HepG2 (cell line): Measurements from ENCODE around the gene GNGT2. TPM values are rescaled to one million over a fixed set of nuclear protein-coding genes. Genes with fewer than 3 reads are reported as not detected.

ENCODE experiments used
- ATF7 ChIP-seq, 2 experiments: fragments of 450-650 bp in 1 of 2; sonication (generic) in 1 of 2; formaldehyde crosslinking in 1 of 2; IDR thresholded peaks; 2 replicates each; pipeline versions ENCODE4 v1.4.0 to v1.6.1; 2016 to 2020; ENCODE audit warnings: antibody characterized with exemption in 1 of 2, mild to moderate bottlenecking in 1 of 2, missing genetic modification reagents in 1 of 2
- FOXA3 ChIP-seq: IDR thresholded peaks from 2 replicates; pipeline ENCODE4 v1.6.1; 2016; ENCODE audit warnings: missing genetic modification reagents, missing compliant biosample characterization
- HIVEP1 ChIP-seq: sonication (generic); formaldehyde crosslinking; IDR thresholded peaks from 2 replicates; pipeline ENCODE4 v1.4.0; 2020; ENCODE audit warnings: mild to moderate bottlenecking, missing genetic modification reagents
- PRPF4 ChIP-seq: fragments of 200-400 bp; formaldehyde crosslinking; IDR thresholded peaks from 2 replicates; pipeline ENCODE4 v1.6.1; 2016; ENCODE audit warnings: low read length, low read depth; ENCODE audit not compliant: poor library complexity, severe bottlenecking
- RARG ChIP-seq: sonication (generic); formaldehyde crosslinking; IDR thresholded peaks from 2 replicates; pipeline ENCODE4 v1.4.0; 2020; ENCODE audit warnings: low read depth, mild to moderate bottlenecking, missing genetic modification reagents
- ZNF160 ChIP-seq: sonication (generic); formaldehyde crosslinking; IDR thresholded peaks from 2 replicates; pipeline ENCODE4 v1.8.0; 2022; ENCODE audit warnings: mild to moderate bottlenecking, inconsistent platforms, missing genetic modification reagents
- ZNF251 ChIP-seq: sonication (generic); formaldehyde crosslinking; IDR thresholded peaks from 2 replicates; pipeline ENCODE4 v1.9.0; 2021; ENCODE audit warnings: mild to moderate bottlenecking, missing genetic modification reagents
- ZNF264 ChIP-seq: sonication (generic); formaldehyde crosslinking; IDR thresholded peaks from 2 replicates; pipeline ENCODE4 v1.4.0; 2020; ENCODE audit warnings: missing genetic modification reagents
- ZNF605 ChIP-seq: sonication (generic); formaldehyde crosslinking; IDR thresholded peaks from 2 replicates; pipeline ENCODE4 v1.8.0; 2022; ENCODE audit warnings: mild to moderate bottlenecking, missing genetic modification reagents
- ZNF644 ChIP-seq: IDR thresholded peaks from 2 replicates; pipeline ENCODE4 v1.6.1; 2016; ENCODE audit warnings: low read depth
- ZNF678 ChIP-seq: sonication (generic); formaldehyde crosslinking; IDR thresholded peaks from 2 replicates; pipeline ENCODE4 v1.4.0; 2020; ENCODE audit warnings: mild to moderate bottlenecking, missing genetic modification reagents
- ZNF75D ChIP-seq: sonication (generic); formaldehyde crosslinking; IDR thresholded peaks from 2 replicates; pipeline ENCODE4 v1.8.1; 2023; ENCODE audit warnings: missing genetic modification reagents, mild to moderate bottlenecking, borderline replicate concordance
- ZSCAN20 ChIP-seq: sonication (generic); formaldehyde crosslinking; IDR thresholded peaks from 2 replicates; pipeline ENCODE4 v1.4.0; 2020; ENCODE audit warnings: missing genetic modification reagents, mild to moderate bottlenecking, borderline replicate concordance
- polyA plus RNA-seq, 8 experiments: library from polyadenylated mRNA; depleted of rRNA in 3 of 8; stranded (reverse) in 7 of 8; unstranded in 1 of 8; fragments of >200 nt; fragmentation: Illumina TruSeq in 4 of 8; extraction: Trizol in 4 of 8; gene quantifications; 2 replicates each; pipeline versions ENCODE4 v1.2.1 to v1.2.3, GENCODE V29; 2011 to 2016; ENCODE audit warnings: low read depth in 4 of 8, missing spikeins in 1 of 8, mixed read lengths in 1 of 8; ENCODE audit not compliant: insufficient read depth in 1 of 8
- total RNA-seq, 5 experiments: library from RNA; depleted of rRNA; stranded (reverse); fragments of >200 nt; fragmentation: Illumina TruSeq; extraction: Trizol; gene quantifications; 2 replicates each; pipeline ENCODE4 v1.2.3, GENCODE V29; 2016; ENCODE audit warnings: low read depth in 1 of 5
- TF ChIP-seq, protein P1 (sequence below): sonication (generic); formaldehyde crosslinking; IDR thresholded peaks from 2 replicates; pipeline ENCODE4 v1.4.0; 2020; ENCODE audit warnings: missing genetic modification reagents
- TF ChIP-seq, protein P2 (sequence below): sonication (generic); formaldehyde crosslinking; IDR thresholded peaks from 2 replicates; pipeline ENCODE4 v1.4.0; 2020; ENCODE audit warnings: missing genetic modification reagents, mild to moderate bottlenecking, borderline replicate concordance
- TF ChIP-seq, protein P3 (sequence below): sonication (generic); formaldehyde crosslinking; IDR thresholded peaks from 2 replicates; pipeline ENCODE4 v1.8.0; 2022; ENCODE audit warnings: mild to moderate bottlenecking, missing genetic modification reagents, moderate library complexity
- TF ChIP-seq, protein P4 (sequence below): IDR thresholded peaks from 2 replicates; pipeline ENCODE4 v1.6.1; 2016; ENCODE audit warnings: missing compliant biosample characterization, missing genetic modification reagents, borderline replicate concordance
- TF ChIP-seq, protein P5 (sequence below): sonication (generic); formaldehyde crosslinking; IDR thresholded peaks from 2 replicates; pipeline ENCODE4 v1.5.1; 2020; ENCODE audit warnings: mild to moderate bottlenecking, missing genetic modification reagents, borderline replicate concordance
- TF ChIP-seq, protein P6 (sequence below): sonication (generic); formaldehyde crosslinking; IDR thresholded peaks from 2 replicates; pipeline ENCODE4 v1.4.0; 2020; ENCODE audit warnings: missing genetic modification reagents, borderline replicate concordance

The GNGT2 gene
- total and polyA plus RNA-seq, 2 of the 13 experiments (the other 11 are each of a cell fraction or from before 2014, with no cell fraction given), result not detected

DNA sequence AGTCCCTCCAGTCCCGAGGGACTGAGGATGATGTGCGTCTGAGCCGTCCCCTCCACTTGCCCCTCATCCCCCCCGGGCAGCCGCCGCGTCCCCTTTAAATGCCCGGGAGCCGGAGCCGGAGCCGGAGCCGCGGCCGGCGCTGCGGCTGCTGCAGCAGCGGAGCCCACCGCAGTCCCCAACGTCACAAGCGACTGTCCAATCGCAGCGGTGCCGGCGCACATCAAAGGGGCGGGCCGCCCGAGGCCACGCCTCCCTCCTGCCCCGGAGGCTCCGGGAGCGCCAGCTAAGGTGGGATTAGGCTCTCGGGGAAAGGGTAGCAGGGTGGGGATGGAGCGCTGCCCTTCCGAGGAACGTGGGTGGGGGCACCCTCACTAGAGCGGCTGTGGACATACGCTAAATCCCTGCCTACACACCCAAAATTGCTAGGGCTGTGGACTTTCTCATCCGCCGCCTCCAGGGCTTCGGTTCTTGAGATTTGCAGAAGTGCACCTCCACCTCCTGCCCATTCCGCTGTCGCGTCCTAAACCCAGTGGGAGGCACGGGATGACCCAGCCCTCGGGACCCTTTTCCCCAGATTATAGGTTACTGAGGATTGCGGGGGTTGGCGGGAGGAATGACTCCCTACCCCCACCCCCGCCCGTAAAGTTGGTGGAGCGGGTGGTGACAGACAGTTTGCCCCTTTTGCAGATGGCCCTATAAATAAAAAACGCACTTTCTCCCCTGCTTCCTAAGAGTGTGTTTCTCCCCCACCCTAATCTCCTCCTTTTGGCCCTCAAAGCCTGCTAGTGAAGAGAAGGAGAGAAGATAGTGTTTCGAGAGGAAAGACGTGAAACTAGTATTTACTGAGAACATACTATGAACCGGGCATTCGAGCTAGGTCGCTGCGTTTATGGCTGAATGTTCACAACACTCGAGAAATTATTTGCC is 20.5 kb upstream of the GNGT2 start, which contains the start of gene PHOSPHO1 (continued):
- no peak for TF ChIP-seq ZNF605
- TF ChIP-seq, protein P1, sequence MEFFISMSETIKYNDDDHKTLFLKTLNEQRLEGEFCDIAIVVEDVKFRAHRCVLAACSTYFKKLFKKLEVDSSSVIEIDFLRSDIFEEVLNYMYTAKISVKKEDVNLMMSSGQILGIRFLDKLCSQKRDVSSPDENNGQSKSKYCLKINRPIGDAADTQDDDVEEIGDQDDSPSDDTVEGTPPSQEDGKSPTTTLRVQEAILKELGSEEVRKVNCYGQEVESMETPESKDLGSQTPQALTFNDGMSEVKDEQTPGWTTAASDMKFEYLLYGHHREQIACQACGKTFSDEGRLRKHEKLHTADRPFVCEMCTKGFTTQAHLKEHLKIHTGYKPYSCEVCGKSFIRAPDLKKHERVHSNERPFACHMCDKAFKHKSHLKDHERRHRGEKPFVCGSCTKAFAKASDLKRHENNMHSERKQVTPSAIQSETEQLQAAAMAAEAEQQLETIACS (CRISPR knock-in tag), result no peak
- TF ChIP-seq, protein P2, sequence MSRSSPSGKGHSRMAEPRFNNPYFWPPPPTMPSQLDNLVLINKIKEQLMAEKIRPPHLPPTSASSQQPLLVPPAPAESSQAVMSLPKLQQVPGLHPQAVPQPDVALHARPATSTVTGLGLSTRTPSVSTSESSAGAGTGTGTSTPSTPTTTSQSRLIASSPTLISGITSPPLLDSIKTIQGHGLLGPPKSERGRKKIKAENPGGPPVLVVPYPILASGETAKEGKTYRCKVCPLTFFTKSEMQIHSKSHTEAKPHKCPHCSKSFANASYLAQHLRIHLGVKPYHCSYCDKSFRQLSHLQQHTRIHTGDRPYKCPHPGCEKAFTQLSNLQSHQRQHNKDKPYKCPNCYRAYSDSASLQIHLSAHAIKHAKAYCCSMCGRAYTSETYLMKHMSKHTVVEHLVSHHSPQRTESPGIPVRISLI (CRISPR knock-in tag), result no peak
- TF ChIP-seq ZNF264, result no peak
- TF ChIP-seq, protein P3, sequence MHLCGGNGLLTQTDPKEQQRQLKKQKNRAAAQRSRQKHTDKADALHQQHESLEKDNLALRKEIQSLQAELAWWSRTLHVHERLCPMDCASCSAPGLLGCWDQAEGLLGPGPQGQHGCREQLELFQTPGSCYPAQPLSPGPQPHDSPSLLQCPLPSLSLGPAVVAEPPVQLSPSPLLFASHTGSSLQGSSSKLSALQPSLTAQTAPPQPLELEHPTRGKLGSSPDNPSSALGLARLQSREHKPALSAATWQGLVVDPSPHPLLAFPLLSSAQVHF (CRISPR knock-in tag), result no peak
- TF ChIP-seq, protein P4, sequence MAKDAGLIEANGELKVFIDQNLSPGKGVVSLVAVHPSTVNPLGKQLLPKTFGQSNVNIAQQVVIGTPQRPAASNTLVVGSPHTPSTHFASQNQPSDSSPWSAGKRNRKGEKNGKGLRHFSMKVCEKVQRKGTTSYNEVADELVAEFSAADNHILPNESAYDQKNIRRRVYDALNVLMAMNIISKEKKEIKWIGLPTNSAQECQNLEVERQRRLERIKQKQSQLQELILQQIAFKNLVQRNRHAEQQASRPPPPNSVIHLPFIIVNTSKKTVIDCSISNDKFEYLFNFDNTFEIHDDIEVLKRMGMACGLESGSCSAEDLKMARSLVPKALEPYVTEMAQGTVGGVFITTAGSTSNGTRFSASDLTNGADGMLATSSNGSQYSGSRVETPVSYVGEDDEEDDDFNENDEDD, result no peak
- no peak for TF ChIP-seq ZNF678 (CRISPR knock-in tag)
- no peak for TF ChIP-seq ZNF251
- TF ChIP-seq ZSCAN20 (CRISPR knock-in tag), result no peak
- TF ChIP-seq ZNF75D (CRISPR knock-in tag), result no peak
- no peak for TF ChIP-seq ATF7 (IDR thresholded peaks at IDR 0.05)
- no peak for TF ChIP-seq ATF7 (CRISPR knock-in tag; IDR thresholded peaks at IDR 0.05)
- no peak for TF ChIP-seq ZNF160
- TF ChIP-seq, protein P5, sequence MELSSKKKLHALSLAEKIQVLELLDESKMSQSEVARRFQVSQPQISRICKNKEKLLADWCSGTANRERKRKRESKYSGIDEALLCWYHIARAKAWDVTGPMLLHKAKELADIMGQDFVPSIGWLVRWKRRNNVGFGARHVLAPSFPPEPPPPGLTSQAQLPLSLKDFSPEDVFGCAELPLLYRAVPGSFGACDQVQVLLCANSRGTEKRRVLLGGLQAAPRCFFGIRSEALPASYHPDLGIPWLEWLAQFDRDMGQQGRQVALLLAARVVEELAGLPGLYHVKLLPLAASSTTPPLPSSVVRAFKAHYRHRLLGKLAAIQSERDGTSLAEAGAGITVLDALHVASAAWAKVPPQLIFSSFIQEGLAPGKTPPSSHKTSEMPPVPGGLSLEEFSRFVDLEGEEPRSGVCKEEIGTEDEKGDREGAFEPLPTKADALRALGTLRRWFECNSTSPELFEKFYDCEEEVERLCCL (CRISPR knock-in tag), result no peak
- no peak for TF ChIP-seq FOXA3 (CRISPR knock-in tag)
- TF ChIP-seq ZNF644 (CRISPR knock-in tag), result no peak
- TF ChIP-seq RARG (CRISPR knock-in tag), result no peak
- TF ChIP-seq HIVEP1 (CRISPR knock-in tag), result no peak
- TF ChIP-seq PRPF4, result no peak
- TF ChIP-seq, protein P6, sequence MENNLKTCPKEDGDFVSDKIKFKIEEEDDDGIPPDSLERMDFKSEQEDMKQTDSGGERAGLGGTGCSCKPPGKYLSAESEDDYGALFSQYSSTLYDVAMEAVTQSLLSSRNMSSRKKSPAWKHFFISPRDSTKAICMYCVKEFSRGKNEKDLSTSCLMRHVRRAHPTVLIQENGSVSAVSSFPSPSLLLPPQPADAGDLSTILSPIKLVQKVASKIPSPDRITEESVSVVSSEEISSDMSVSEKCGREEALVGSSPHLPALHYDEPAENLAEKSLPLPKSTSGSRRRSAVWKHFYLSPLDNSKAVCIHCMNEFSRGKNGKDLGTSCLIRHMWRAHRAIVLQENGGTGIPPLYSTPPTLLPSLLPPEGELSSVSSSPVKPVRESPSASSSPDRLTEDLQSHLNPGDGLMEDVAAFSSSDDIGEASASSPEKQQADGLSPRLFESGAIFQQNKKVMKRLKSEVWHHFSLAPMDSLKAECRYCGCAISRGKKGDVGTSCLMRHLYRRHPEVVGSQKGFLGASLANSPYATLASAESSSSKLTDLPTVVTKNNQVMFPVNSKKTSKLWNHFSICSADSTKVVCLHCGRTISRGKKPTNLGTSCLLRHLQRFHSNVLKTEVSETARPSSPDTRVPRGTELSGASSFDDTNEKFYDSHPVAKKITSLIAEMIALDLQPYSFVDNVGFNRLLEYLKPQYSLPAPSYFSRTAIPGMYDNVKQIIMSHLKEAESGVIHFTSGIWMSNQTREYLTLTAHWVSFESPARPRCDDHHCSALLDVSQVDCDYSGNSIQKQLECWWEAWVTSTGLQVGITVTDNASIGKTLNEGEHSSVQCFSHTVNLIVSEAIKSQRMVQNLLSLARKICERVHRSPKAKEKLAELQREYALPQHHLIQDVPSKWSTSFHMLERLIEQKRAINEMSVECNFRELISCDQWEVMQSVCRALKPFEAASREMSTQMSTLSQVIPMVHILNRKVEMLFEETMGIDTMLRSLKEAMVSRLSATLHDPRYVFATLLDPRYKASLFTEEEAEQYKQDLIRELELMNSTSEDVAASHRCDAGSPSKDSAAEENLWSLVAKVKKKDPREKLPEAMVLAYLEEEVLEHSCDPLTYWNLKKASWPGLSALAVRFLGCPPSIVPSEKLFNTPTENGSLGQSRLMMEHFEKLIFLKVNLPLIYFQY (CRISPR knock-in tag), result no peak
